Hepatic stellate cell (primary cell): ENCODE results near the gene THRAP3.
"Not testable (repeated sequence)": the region's sequence is repeated elsewhere in the genome, so short reads cannot be mapped to it uniquely, and the experiment has no call there.

Source experiments
- DNase-seq: peaks from one replicate; pipeline ENCODE4 v3.0.0; 2011; ENCODE audit warnings: low spot score

Gene THRAP3

GRCh38 chr1:36247538-36247937, 23.3 kb downstream of the THRAP3 start:
- DNase-seq, result no peak

GRCh38 chr1:36248250-36248894, 24.1 kb downstream of the THRAP3 start:
- peak; percentile 44 for DNase-seq

GRCh38 chr1:36251794-36252481, 27.7 kb downstream of the THRAP3 start:
- peak; percentile 51 for DNase-seq

GRCh38 chr1:36252482-36252824, 28.2 kb downstream of the THRAP3 start:
- not testable (repeated sequence) for DNase-seq

GRCh38 chr1:36253161-36253862, 29.1 kb downstream of the THRAP3 start:
- no peak for DNase-seq

GRCh38 chr1:36256558-36257374, 32.5 kb downstream of the THRAP3 start:
- no peak for DNase-seq

GRCh38 chr1:36257375-36257767, 33.1 kb downstream of the THRAP3 start:
- no peak for DNase-seq

- no peak for DNase-seq
Measured at GRCh38 chr1:36258960-36259344, 34.7 kb downstream of the THRAP3 start.

GRCh38 chr1:36268981-36269380, 44.7 kb downstream of the THRAP3 start:
- DNase-seq, result no peak

GRCh38 chr1:36269408-36269838, 45.2 kb downstream of the THRAP3 start:
- DNase-seq, result no peak

GRCh38 chr1:36273024-36273423, 48.8 kb downstream of the THRAP3 start:
- no peak for DNase-seq

- DNase-seq, result no peak
Measured at GRCh38 chr1:36274201-36274600, 50.0 kb downstream of the THRAP3 start.

- DNase-seq, result no peak
Measured at GRCh38 chr1:36276688-36277087, 52.4 kb downstream of the THRAP3 start.

- no peak for DNase-seq
Measured at GRCh38 chr1:36279110-36279788, 55.0 kb downstream of the THRAP3 start.

GRCh38 chr1:36279789-36280296, 55.6 kb downstream of the THRAP3 start:
- DNase-seq, result no peak

GRCh38 chr1:36284061-36284460, 59.8 kb downstream of the THRAP3 start:
- no peak for DNase-seq

- DNase-seq, result no peak
Measured at GRCh38 chr1:36284517-36284916, 60.3 kb downstream of the THRAP3 start.

GRCh38 chr1:36285443-36286101, 61.3 kb downstream of the THRAP3 start:
- peak; percentile 78 for DNase-seq

GRCh38 chr1:36286802-36287201, 62.6 kb downstream of the THRAP3 start:
- DNase-seq, result no peak

GRCh38 chr1:36287595-36287994, 63.4 kb downstream of the THRAP3 start:
- no peak for DNase-seq

- DNase-seq, result no peak
Measured at GRCh38 chr1:36295390-36295789, 71.1 kb downstream of the THRAP3 start.
